ENCODE results near the gene FOXA2. TPM values are rescaled to one million over a fixed set of nuclear protein-coding genes. Genes with fewer than 3 reads are reported as not detected.

FOXA2 gene
- total and polyA plus RNA-seq, 2 of the 13 experiments (the other 11 are each of a cell fraction or from before 2014, with no cell fraction given), result 8.8 to 12.2 TPM

DNA sequence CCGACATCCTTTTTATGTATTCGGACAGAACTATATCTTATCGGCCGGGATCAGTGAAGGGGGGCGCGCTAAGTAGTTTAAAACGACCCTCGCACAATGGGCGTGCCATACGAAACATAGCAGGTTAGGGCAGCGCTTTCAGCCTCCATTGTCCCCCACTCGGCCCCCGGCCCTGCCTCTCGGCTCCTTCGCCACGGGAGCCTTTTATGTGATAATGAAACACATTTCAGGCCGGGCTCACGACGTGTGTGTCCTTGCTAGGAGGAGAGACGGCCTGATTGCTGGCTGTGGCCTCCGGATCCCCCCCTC lies 5.3 kb downstream of the FOXA2 start:
- Histone ChIP-seq H4K20me1 (ENCODE audit: insufficient read depth, low read length) (peaks cover 27% of the 10 kb centered on the region), H3K9me3 (ENCODE audit: low read length) (no peaks in the 10 kb centered on the region), H3K79me2 (ENCODE audit: insufficient read depth, low read length) (peaks cover 85% of the 10 kb centered on the region), H3K9ac (ENCODE audit: insufficient read depth, low read depth, low read length) (peak overlapping the region; percentile 94; the same call in 1 of the 2 replicates), H3K27me3 (ENCODE audit: control insufficient read depth in 1 of 2, insufficient read depth in 2 of 2, low read length in 2 of 2) (no peaks in the 10 kb centered on the region; a peak in 1 of 5 replicates), H2AFZ (ENCODE audit: low read length) (no peak overlapping the region), H3K36me3 (replicated peaks in 1 of 2; ENCODE audit: control insufficient read depth in 1 of 2, insufficient read depth in 2 of 2, low read length in 2 of 2) (peaks cover 5 to 16% of the 10 kb centered on the region in 2 experiments; a peak in 3 of 5 replicates), H3K4me2 (ENCODE audit: low read depth, low read length) (peak overlapping the region; percentile 85), H3K4me3 (replicated peaks in 1 of 3; ENCODE audit: insufficient read depth in 1 of 3, low read depth in 2 of 3, low read length in 3 of 3) (peak overlapping the region in 1 of 3 experiments; percentile 93; a peak in 1 of 6 replicates), H3K27ac (ENCODE audit: extremely low read length, insufficient read depth, low read length) (peak overlapping the region; percentile 86), H3K4me1 (ENCODE audit: insufficient read depth, low read length) (peaks cover 72% of the 10 kb centered on the region)
- no peak for FAIRE-seq
- DNase-seq (ENCODE audit: low spot score), result no peak
- no peak for ATAC-seq
- ChIA-PET CTCF (ENCODE audit: low intra/inter-chr PET ratio, low total read pairs) (no interaction called here), POLR2A (interaction anchor here (1.2 to 9.9 kb wide), 10 partner anchors 45 to 154 kb away, joined by 6 to 142 read pairs (median 14); no protein-coding TSS in a partner anchor)
- 93% methylated on average over 21 of the region's 21 CpGs for WGBS (ENCODE audit: low lambda C conversion rate)
- in situ Hi-C loops (cut with HindIII; ENCODE audit: extremely low pct_ligation_motif_present, low pct_unique_long_range_greater_than_20kb) (loop anchor here (5.0 to 10.0 kb wide), 3 partner anchors 67 to 1056 kb away; partner anchors contain the start of genes CST3 and NXT1), intact Hi-C loops (cut with micrococcal nuclease; ENCODE audit: unreplicated experiment) (no loop called here)
- TF ChIP-seq TCF7L2 (IDR thresholded peaks at IDR 0.05; ENCODE audit: low read depth, low read length) (no peak), ZNF816 (CRISPR knock-in tag; IDR thresholded peaks at IDR 0.05; ENCODE audit: borderline replicate concordance) (0 out of 2 replicates have a peak, but pooled peaks have one; percentile 11), AGO2 (optimal IDR thresholded peaks at IDR 0.05; ENCODE audit: low read depth, low read length) (peak; percentile 5), FIP1L1 (IDR thresholded peaks at IDR 0.05; ENCODE audit: borderline replicate concordance, insufficient read depth, low read depth, low read length) (no peak), THAP9 (CRISPR knock-in tag; IDR thresholded peaks at IDR 0.05; ENCODE audit: borderline replicate concordance) (no peak), XRCC5 (optimal IDR thresholded peaks at IDR 0.05; ENCODE audit: low read length) (peak; percentile 15), ERF (CRISPR knock-in tag; IDR thresholded peaks at IDR 0.05) (no peak), EP300 (IDR thresholded peaks at IDR 0.05; ENCODE audit: low read depth in 2 of 2, low read length in 2 of 2) (no peak), EP300 (CRISPR knock-in tag; IDR thresholded peaks at IDR 0.05; ENCODE audit: borderline replicate concordance) (no peak), SRSF1 (optimal IDR thresholded peaks at IDR 0.05; ENCODE audit: low read depth, low read length) (peak; percentile 6), ZNF296 (CRISPR knock-in tag; conservative IDR thresholded peaks at IDR 0.05) (peak; percentile 70; the same call in 1 of the 2 replicates), SMAD9 (CRISPR knock-in tag; IDR thresholded peaks at IDR 0.05) (no peak), HNRNPK (IDR thresholded peaks at IDR 0.05; ENCODE audit: low read depth, low read length, poor library complexity, severe bottlenecking) (peak; percentile 1), NFKBIZ (CRISPR knock-in tag; IDR thresholded peaks at IDR 0.05) (no peak), PCBP1 (IDR thresholded peaks at IDR 0.05; ENCODE audit: borderline replicate concordance, low read depth, low read length) (0 out of 2 replicates have a peak, but pooled peaks have one; percentile 10), ZNF431 (CRISPR knock-in tag; IDR thresholded peaks at IDR 0.05; ENCODE audit: borderline replicate concordance, low read depth) (0 out of 2 replicates have a peak, but pooled peaks have one; percentile 44)
- TF ChIP-seq, protein P1, sequence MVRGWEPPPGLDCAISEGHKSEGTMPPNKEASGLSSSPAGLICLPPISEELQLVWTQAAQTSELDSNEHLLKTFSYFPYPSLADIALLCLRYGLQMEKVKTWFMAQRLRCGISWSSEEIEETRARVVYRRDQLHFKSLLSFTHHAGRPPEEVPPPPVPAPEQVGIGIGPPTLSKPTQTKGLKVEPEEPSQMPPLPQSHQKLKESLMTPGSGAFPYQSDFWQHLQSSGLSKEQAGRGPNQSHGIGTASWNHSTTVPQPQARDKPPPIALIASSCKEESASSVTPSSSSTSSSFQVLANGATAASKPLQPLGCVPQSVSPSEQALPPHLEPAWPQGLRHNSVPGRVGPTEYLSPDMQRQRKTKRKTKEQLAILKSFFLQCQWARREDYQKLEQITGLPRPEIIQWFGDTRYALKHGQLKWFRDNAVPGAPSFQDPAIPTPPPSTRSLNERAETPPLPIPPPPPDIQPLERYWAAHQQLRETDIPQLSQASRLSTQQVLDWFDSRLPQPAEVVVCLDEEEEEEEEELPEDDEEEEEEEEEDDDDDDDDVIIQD (CRISPR knock-in tag; IDR thresholded peaks at IDR 0.05; ENCODE audit: low read depth), result no peak
- no TSS peak for BruUV-seq (replicated peaks)
